K562 (cell line): ENCODE measurements around the gene SIGLEC9. TPM values are rescaled to one million over a fixed set of nuclear protein-coding genes. Genes with fewer than 3 reads are reported as not detected.
A peak's percentile ranks its signal among the peaks of the same experiment; 100 is the strongest.

Experiments used
- ARNT ChIP-seq, 2 experiments: fragments of 450-650 bp; IDR thresholded peaks; 2 replicates each; pipeline ENCODE4 v1.6.1; 2016; ENCODE audit warnings: mild to moderate bottlenecking in 1 of 2
- BRCA1 ChIP-seq, 2 experiments: fragments of 450-650 bp in 1 of 2; sonication (generic) in 1 of 2; formaldehyde crosslinking in 1 of 2; IDR thresholded peaks; 2 replicates each; pipeline versions ENCODE4 v1.5.0 to v1.6.1; 2017 to 2020; ENCODE audit warnings: mild to moderate bottlenecking in 1 of 2, missing genetic modification reagents in 1 of 2
- CBFA2T3 ChIP-seq: fragments of 450-650 bp; IDR thresholded peaks from 2 replicates; pipeline ENCODE4 v1.6.1; 2017
- DPF2 ChIP-seq: fragments of 450-650 bp; IDR thresholded peaks from 2 replicates; pipeline ENCODE4 v1.6.1; 2016
- FOXP1 ChIP-seq: sonication (generic); formaldehyde crosslinking; IDR thresholded peaks from 2 replicates; pipeline ENCODE4 v1.8.0; 2022; ENCODE audit warnings: mild to moderate bottlenecking, missing genetic modification reagents
- JUN ChIP-seq, 2 experiments: sonication (generic) in 1 of 2; formaldehyde crosslinking in 1 of 2; IDR thresholded peaks; 2 replicates each; pipeline versions ENCODE4 v1.6.1 to v1.8.0; 2012 to 2022; ENCODE audit warnings: borderline replicate concordance in 2 of 2, mild to moderate bottlenecking in 2 of 2, improper control_type of control experiment in 1 of 2, low read depth in 1 of 2, low read length in 1 of 2, missing genetic modification reagents in 1 of 2
- MTA2 ChIP-seq: fragments of 450-650 bp; IDR thresholded peaks from 2 replicates; pipeline ENCODE4 v1.6.1; 2016; ENCODE audit warnings: low read depth
- MYC ChIP-seq, 2 experiments: fragments of 250-450 bp in 1 of 2; sonication (Bioruptor Pico) in 1 of 2; IDR thresholded peaks; 2 replicates each; pipeline versions ENCODE4 v1.5.1 to v1.6.1; 2012 to 2021; ENCODE audit warnings: low read depth in 2 of 2, borderline replicate concordance in 1 of 2, improper control_type of control experiment in 1 of 2, low read length in 1 of 2, mild to moderate bottlenecking in 1 of 2, moderate library complexity in 1 of 2
- NCOA2 ChIP-seq, 2 experiments: fragments of 450-650 bp; IDR thresholded peaks; 2 replicates each; pipeline ENCODE4 v1.6.1; 2018; ENCODE audit warnings: mild to moderate bottlenecking in 2 of 2, moderate library complexity in 1 of 2; ENCODE audit not compliant: partially characterized antibody in 2 of 2
- PHF20 ChIP-seq: fragments of 450-650 bp; IDR thresholded peaks from 2 replicates; pipeline ENCODE4 v1.6.1; 2018; ENCODE audit not compliant: partially characterized antibody
- POLR2H ChIP-seq: IDR thresholded peaks from 2 replicates; pipeline ENCODE4 v1.6.1; 2016; ENCODE audit warnings: missing genetic modification characterization, low read depth, mild to moderate bottlenecking, control low read depth, missing compliant biosample characterization, moderate library complexity
- ZFX ChIP-seq: sonication (generic); formaldehyde crosslinking; IDR thresholded peaks from 2 replicates; pipeline ENCODE4 v1.8.0; 2022; ENCODE audit warnings: mild to moderate bottlenecking, missing genetic modification reagents, moderate library complexity
- ZNF507 ChIP-seq: conservative IDR thresholded peaks from 2 replicates; pipeline ENCODE4 v1.6.1; 2017; ENCODE audit warnings: missing genetic modification characterization, missing compliant biosample characterization
- ZNF561 ChIP-seq: fragments of 450-650 bp; formaldehyde crosslinking; conservative IDR thresholded peaks from 2 replicates; pipeline ENCODE4 v1.4.0; 2020; ENCODE audit warnings: mild to moderate bottlenecking, moderate library complexity
- ZNF668 ChIP-seq: fragments of 250-450 bp; sonication (Bioruptor Pico); IDR thresholded peaks from 2 replicates; pipeline ENCODE4 v1.8.0; 2022; ENCODE audit warnings: mild to moderate bottlenecking, inconsistent platforms
- polyA plus RNA-seq, 8 experiments: library from polyadenylated mRNA; depleted of rRNA in 4 of 8; stranded (reverse) in 5 of 8; unstranded in 3 of 8; fragments of >200 nt; fragmentation: Nextera tagmentation in 2 of 8; fragmentation: Illumina TruSeq in 1 of 8; extraction: Ambion mirVana in 2 of 8; extraction: Trizol in 1 of 8; gene quantifications; 2 replicates each; pipeline versions ENCODE4 v1.2.1 to v1.2.3, GENCODE V29; 2011 to 2014; ENCODE audit warnings: inconsistent platforms in 1 of 8, missing spikeins in 1 of 8
- total RNA-seq, 7 experiments: library from RNA; depleted of rRNA in 6 of 7; stranded (reverse); fragments of >200 nt in 6 of 7; fragmentation: Illumina TruSeq in 2 of 7; extraction: Trizol in 2 of 7; gene quantifications; 2 replicates each; pipeline versions ENCODE4 v1.2.1 to v1.2.3, GENCODE V29; 2011 to 2021; ENCODE audit warnings: low replicate concordance in 1 of 7
- TF ChIP-seq, protein P1 (sequence below), 2 experiments: fragments of 200-800 bp in 1 of 2; sonication (Bioruptor generic) in 1 of 2; sonication (generic) in 1 of 2; formaldehyde crosslinking in 1 of 2; IDR thresholded peaks in 1 of 2; conservative IDR thresholded peaks in 1 of 2; 2 replicates each; pipeline versions ENCODE4 v1.5.0 to v1.6.1; 2016 to 2020; ENCODE audit warnings: missing compliant biosample characterization in 1 of 2, missing genetic modification characterization in 1 of 2, missing genetic modification reagents in 1 of 2
- TF ChIP-seq, protein P2 (sequence below): sonication (generic); formaldehyde crosslinking; IDR thresholded peaks from 2 replicates; pipeline ENCODE4 v1.8.0; 2023; ENCODE audit warnings: missing genetic modification reagents, mild to moderate bottlenecking, borderline replicate concordance
- TF ChIP-seq, protein P3 (sequence below): sonication (generic); formaldehyde crosslinking; IDR thresholded peaks from 2 replicates; pipeline ENCODE4 v1.8.0; 2022; ENCODE audit warnings: missing genetic modification reagents, mild to moderate bottlenecking, borderline replicate concordance

Gene SIGLEC9
- total and polyA plus RNA-seq, 9 of the 15 experiments (the other 6 are each of a cell fraction or from before 2014, with no cell fraction given), result 0.09 to 0.34 (median 0.22) TPM; not detected in 4

DNA sequence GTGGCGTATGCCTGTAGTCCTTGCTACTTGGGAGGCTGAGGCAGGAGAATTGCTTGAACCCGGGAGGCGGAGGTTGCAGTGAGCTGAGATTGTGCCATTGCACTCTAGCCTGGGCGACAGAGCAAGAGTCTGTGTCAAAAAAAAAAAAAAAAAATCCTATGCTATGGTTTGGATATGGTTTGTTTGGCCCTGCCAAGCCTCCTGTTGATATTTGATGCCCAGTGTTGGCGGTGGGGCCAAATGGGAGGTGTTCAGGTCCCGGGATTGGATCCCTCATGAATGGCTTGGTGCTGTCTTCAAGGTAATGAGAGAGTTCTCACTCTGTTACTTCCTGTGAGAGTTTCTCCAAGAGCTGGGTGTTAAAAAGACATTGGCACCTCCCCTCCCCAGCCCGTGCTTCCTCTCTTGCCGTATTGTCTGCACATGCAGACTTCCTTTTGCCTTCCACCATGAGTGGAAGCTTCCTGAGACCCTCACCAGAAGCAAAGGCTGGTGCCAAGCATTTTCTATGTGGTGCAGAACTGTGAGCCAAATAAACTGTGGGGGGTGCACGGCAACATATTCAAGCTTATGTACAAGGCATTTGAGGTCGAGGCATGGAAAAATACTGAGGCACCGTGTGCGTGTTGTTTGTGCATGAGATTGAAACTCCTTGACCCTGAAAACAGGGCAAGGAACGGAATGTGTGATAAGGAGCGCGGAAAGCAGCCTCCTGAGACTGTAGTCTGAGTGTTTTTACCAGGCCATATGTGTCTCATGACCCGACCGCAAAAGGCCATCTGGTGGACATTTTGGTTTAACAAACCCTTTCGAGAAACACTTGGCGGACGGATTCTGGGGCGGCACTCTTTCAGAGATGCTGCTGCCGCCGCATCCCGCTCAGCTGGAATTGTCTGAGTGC is 7.3 kb downstream of the SIGLEC9 start (continued):
- TF ChIP-seq FOXP1 (no peak), MYC (IDR thresholded peaks at IDR 0.05; ENCODE audit: low read depth, low read length) (peak; percentile 39; the same call in 1 of the 2 replicates), MYC (CRISPR knock-in tag; IDR thresholded peaks at IDR 0.05; ENCODE audit: borderline replicate concordance, low read depth) (no peak), POLR2H (tag) (no peak), NCOA2 (IDR thresholded peaks at IDR 0.05; ENCODE audit: partially characterized antibody in 2 of 2) (no peak), ZNF561 (no peak), ZNF507 (tag) (no peak), JUN (IDR thresholded peaks at IDR 0.05; ENCODE audit: borderline replicate concordance, low read depth, low read length) (no peak), JUN (CRISPR knock-in tag; IDR thresholded peaks at IDR 0.05; ENCODE audit: borderline replicate concordance) (no peak), PHF20 (no peak), ARNT (IDR thresholded peaks at IDR 0.05) (no peak), MTA2 (no peak), BRCA1 (IDR thresholded peaks at IDR 0.05) (no peak), BRCA1 (CRISPR knock-in tag; IDR thresholded peaks at IDR 0.05) (no peak), DPF2 (peak; percentile 44; the same call in 1 of the 2 replicates), ZNF668 (CRISPR knock-in tag) (no peak), ZFX (CRISPR knock-in tag) (peak; percentile 60), CBFA2T3 (peak; percentile 82)
- TF ChIP-seq, protein P1, sequence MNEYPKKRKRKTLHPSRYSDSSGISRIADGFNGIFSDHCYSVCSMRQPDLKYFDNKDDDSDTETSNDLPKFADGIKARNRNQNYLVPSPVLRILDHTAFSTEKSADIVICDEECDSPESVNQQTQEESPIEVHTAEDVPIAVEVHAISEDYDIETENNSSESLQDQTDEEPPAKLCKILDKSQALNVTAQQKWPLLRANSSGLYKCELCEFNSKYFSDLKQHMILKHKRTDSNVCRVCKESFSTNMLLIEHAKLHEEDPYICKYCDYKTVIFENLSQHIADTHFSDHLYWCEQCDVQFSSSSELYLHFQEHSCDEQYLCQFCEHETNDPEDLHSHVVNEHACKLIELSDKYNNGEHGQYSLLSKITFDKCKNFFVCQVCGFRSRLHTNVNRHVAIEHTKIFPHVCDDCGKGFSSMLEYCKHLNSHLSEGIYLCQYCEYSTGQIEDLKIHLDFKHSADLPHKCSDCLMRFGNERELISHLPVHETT (CRISPR knock-in tag; conservative IDR thresholded peaks at IDR 0.05 in 1 of 2, IDR thresholded peaks at IDR 0.05 in 1 of 2), result peak in 1 of 2 experiments; percentile 80; a peak in 2 of 4 replicates
- TF ChIP-seq, protein P2, sequence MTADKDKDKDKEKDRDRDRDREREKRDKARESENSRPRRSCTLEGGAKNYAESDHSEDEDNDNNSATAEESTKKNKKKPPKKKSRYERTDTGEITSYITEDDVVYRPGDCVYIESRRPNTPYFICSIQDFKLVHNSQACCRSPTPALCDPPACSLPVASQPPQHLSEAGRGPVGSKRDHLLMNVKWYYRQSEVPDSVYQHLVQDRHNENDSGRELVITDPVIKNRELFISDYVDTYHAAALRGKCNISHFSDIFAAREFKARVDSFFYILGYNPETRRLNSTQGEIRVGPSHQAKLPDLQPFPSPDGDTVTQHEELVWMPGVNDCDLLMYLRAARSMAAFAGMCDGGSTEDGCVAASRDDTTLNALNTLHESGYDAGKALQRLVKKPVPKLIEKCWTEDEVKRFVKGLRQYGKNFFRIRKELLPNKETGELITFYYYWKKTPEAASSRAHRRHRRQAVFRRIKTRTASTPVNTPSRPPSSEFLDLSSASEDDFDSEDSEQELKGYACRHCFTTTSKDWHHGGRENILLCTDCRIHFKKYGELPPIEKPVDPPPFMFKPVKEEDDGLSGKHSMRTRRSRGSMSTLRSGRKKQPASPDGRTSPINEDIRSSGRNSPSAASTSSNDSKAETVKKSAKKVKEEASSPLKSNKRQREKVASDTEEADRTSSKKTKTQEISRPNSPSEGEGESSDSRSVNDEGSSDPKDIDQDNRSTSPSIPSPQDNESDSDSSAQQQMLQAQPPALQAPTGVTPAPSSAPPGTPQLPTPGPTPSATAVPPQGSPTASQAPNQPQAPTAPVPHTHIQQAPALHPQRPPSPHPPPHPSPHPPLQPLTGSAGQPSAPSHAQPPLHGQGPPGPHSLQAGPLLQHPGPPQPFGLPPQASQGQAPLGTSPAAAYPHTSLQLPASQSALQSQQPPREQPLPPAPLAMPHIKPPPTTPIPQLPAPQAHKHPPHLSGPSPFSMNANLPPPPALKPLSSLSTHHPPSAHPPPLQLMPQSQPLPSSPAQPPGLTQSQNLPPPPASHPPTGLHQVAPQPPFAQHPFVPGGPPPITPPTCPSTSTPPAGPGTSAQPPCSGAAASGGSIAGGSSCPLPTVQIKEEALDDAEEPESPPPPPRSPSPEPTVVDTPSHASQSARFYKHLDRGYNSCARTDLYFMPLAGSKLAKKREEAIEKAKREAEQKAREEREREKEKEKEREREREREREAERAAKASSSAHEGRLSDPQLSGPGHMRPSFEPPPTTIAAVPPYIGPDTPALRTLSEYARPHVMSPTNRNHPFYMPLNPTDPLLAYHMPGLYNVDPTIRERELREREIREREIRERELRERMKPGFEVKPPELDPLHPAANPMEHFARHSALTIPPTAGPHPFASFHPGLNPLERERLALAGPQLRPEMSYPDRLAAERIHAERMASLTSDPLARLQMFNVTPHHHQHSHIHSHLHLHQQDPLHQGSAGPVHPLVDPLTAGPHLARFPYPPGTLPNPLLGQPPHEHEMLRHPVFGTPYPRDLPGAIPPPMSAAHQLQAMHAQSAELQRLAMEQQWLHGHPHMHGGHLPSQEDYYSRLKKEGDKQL (CRISPR knock-in tag), result no peak
- TF ChIP-seq, protein P3, sequence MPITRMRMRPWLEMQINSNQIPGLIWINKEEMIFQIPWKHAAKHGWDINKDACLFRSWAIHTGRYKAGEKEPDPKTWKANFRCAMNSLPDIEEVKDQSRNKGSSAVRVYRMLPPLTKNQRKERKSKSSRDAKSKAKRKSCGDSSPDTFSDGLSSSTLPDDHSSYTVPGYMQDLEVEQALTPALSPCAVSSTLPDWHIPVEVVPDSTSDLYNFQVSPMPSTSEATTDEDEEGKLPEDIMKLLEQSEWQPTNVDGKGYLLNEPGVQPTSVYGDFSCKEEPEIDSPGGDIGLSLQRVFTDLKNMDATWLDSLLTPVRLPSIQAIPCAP, result no peak
